Anterior cingulate cortex (tissue), 58 donors: ENCODE results near the gene DTNBP1.

Experiments
- DNase-seq, 58 donors: peaks; one replicate each; lab custom pipeline; 2025; lab: John Stamatoyannopoulos, UW

Gene DTNBP1, protein sequence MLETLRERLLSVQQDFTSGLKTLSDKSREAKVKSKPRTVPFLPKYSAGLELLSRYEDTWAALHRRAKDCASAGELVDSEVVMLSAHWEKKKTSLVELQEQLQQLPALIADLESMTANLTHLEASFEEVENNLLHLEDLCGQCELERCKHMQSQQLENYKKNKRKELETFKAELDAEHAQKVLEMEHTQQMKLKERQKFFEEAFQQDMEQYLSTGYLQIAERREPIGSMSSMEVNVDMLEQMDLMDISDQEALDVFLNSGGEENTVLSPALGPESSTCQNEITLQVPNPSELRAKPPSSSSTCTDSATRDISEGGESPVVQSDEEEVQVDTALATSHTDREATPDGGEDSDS

GRCh38 chr6:15662326-15663129 is at the start of gene DTNBP1:
TSS of gene DTNBP1 (minus strand) at chr6:15663028. CDS start at chr6:15662869, 159 bp downstream.
- DNase-seq: peak in 57 of 58 donors; percentile 20 to 86 (median 75)

- DNase-seq: no peak
Measured at GRCh38 chr6:15709651-15710269, 46.9 kb upstream of the DTNBP1 start.

GRCh38 chr6:15708231-15708630 is 45.4 kb upstream of the DTNBP1 start:
- DNase-seq: no peak

DNA sequence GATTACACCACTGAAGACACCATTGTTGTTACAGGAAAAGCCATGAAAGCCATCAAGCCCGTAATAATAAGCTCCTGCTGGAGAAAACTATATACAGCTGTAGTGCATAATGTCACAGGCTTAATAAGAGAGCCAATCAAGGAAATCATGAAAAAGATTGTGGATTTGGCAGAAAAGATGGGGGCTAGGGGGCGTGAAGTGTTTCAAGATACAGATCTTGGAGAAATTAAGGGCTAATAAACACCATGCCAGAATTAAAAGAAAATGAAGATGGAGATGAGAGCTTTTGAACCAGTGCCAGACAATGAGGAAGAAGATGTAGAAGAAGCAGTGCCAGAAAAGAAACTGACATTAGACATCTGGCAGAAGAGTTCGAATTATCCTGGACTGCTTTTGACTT is 43.2 kb upstream of the DTNBP1 start:
- DNase-seq: no peak

DNA sequence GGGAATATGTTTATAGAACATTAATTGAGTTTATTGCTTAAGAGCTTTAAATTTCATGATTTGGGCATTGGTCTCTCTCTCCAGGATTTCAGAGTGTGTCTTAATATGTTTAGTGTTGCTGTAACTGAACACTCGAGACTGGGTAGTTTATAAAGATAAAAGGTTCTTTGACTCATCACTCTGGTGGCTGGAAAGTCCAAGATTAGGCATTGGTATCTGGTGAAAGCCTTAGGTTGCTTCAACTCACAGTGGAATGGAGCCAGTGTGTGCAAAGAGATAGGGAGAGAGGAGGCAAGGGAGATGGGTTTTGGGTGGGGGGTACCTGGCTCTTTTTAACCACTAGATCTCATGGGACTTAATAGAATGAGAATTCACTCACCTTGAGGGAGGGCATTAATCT is 35.6 kb upstream of the DTNBP1 start:
- DNase-seq: no peak

- DNase-seq: no peak
Measured at GRCh38 chr6:15697895-15698294, 35.1 kb upstream of the DTNBP1 start.

DNA sequence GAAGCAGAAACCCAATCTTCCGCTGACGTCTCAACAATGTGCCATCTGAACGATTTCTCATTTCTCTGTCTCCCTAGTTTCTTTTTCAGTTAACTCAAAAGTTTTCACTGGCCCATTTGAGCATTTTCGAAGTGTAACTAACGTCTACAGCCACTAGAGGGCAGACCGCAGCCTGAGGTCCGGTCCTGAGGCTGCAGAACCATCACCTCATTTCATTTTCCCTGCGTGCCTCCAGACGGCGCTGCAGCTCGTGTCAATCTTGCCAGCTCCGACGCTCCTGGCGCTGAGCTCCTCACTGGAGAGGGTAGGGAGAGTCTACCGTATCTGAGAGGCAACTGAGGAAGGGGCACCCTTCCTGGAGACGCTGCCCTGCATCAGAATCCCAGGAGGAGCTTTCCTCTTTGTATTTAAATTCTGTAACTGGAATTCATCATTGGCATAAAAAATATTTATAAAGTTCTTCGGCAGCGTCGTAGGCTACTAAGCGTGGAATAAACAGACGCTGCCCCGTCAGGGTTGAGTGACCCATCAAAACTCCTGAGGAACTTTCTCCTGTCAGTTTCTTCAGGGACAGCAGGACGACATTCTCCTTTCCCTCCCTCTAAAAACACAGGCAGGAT is 28.5 kb upstream of the DTNBP1 start:
- peak in 56 of 58 donors; percentile 2 to 87 (median 70) for DNase-seq

DNA sequence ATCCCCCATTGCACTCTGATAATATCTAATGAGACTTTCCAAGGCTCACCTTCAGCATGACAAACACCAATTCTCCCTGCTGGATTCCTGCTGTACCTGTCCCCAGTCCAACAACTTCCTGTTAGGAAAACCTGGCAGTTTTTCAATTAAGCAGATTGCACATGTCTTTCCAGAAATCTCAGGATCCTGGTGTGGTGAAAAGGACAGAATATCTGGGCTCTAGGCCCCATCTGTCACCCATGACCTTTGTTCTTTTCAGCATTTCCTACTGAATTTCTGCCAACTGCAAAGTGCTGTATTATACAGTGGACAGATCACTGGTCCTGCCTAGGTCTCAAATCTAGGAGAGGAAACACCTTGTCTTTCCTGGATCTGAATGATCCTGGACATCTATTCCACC is 27.7 kb upstream of the DTNBP1 start:
- DNase-seq: no peak

DNA sequence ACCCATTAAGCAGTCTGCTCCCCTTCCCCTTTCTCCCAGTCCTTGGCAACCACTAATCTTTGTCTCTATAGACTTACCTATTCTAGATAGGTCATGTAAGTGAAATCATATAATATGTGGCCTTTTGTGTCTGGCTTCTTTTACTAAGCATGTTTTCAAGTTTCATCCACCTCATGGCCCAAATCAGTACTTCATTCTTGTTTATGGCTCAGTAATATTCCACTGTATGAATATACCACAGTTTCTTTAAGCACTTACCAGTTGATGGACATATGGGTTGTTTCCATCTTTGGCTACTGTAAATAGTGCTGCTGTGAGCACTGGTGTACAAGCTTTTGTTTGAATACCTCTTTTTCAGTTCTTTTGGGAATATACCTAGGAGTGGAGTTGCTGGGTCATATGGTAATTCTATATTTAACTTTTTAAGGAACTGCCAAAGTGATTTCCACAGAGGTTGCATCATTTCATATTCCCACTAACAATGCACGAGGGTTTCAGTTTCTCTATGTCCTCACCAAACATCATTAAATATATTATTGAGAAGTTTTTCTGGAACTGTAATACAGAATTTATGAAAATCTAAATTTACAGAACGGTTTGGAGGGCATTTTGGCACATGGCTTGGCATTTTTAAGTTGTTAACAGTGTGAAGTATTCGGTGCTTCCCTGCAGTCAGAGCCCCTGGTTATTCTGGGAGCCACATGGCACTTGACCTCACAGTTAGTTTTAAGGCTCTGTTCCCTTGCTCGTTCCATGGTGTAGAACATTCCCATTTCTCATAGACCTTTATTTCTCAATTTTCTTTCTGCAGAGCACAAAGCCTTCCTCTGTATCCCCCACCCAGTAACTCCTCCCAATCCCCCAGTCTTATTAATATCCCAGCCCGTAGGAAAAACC is 27.0 kb upstream of the DTNBP1 start:
- DNase-seq: no peak

DNA sequence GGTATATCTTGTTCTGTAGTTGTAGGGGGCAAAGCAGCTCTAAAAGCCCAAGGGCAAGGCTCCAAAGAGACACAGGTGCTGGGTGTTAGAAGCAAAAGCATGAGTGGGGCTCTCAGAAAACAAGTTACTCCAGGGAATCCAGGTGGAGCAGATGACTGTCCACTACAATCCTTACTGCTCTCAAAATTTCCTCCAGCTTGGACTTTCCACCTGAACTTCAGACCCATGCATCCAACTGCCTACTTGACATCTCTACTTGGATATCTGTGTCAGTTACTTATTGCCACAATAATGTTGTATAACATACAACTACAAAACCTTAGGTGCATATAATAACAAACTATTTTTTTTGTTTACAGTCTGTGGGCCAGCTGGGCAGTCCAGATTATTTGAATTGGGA is 22.8 kb upstream of the DTNBP1 start:
- no peak for DNase-seq

GRCh38 chr6:15682965-15683822 is 20.4 kb upstream of the DTNBP1 start:
- no peak for DNase-seq

- DNase-seq: no peak
Measured at GRCh38 chr6:15681946-15682345, 19.1 kb upstream of the DTNBP1 start.

GRCh38 chr6:15678514-15678913 is 15.7 kb upstream of the DTNBP1 start:
- no peak for DNase-seq

DNA sequence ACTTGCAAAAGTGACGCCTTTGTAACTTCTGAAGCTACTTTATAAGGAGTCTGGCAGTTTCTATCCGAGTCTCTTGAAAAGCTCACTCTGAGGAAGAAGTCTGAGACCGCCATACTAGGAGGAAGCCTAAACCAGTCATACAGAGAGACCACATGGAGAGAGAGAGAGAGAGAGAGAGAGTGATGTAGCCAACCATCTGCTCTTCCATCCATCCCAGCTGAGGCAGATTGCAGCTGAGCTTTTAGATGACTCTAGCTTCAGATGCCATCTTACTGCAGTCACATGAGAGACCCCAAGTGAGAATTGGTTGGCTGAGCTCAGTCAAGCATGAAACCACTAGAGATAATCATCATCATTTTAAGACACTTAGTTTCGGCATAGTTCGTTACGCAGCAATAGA is 15.0 kb upstream of the DTNBP1 start:
- no peak for DNase-seq

DNA sequence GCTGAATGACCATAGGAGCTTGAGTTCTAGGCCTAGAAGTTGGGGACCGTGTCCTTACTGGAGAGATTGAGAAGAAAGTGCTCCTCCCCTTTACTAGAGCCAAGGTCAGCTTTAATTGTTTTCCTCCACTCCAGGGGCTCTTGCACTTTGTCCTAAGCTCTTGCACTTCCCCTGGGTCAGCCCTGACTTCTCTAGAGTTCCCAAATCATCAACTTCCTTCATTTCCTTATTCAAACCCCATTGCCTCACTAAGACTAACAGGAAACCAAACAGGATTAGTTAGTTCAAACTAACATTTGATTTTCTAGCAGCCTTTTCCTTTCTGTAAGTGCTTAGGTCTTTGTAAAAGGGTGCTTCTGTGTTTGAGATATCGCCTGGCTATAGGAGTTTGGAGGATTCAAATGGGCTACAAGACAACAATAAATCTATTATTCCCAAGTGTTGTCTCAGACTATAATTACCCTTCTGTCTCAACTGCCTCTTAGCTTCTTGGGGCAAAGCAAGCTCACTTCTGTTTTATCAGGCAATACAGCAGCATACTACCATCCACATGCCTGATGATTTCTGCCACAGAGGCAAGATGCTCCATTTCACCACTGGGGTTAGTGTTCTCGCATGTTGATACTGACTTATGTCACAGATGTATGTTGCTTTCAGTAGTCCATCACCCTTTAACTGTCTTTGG is 12.8 kb upstream of the DTNBP1 start:
- peak in 1 of 58 donors; percentile 20 for DNase-seq

DNA sequence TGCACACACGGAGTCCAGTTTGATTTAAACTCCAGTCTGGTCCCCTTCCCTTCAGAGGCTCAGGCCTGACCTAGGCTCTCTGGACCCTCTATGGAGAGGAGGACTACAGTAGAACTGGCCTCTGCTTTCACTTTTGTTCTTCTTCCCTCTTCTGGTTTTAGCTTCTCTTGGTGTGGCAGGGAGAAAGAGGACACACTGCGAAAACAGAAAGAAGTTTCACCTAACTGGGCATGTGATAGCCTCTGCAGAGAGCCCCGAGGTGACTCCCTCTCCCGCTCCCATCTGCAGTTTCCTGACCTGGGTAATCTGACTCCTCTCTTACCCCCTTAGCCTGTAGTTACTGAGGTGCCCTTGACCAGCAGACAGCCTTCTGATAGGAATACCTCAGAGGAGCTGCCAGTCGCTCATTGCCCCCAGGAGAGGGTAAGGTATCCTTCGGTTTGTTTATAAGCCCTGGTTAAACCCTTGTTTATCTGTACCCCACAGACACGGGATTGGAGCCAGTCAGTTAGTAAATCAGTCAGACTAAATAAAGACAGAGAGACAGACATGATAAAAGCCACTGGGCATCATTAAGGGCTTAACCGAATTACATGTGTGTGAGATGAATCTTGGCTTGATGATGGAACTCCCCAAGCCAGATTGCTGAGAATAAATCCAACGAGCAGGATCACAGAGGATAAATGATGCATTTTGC is 12.0 kb upstream of the DTNBP1 start:
- DNase-seq: no peak

DNA sequence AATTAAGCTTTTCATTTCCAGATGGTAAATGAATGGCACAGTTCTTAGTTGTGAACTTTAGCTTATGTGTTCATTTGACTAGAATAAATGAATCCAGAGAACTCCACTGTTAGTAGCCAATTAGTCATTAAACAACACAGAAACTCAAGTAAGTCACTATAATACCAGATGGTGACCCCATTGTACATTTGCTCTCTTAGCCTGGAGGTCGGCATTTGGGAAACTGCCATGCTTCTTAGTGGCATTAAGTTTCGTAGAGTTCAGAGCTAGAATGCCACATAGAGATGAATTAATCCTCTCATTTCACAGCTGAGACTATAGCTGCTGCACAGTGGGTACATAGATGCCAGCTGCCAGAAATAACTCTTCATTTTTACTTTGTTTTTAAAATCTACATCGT is 10.8 kb upstream of the DTNBP1 start:
- DNase-seq: no peak

GRCh38 chr6:15672818-15673217 is 10.0 kb upstream of the DTNBP1 start:
- no peak for DNase-seq
